IPS-18a (cell line): ENCODE data around the gene NAT14.

Experiments
- H3K27ac ChIP-seq: one replicate; pipeline ENCODE4 v1.5.1; 2013; ENCODE audit warnings: low read length
- H3K27me3 ChIP-seq: one replicate; pipeline ENCODE4 v1.6.1; 2013; ENCODE audit warnings: mild to moderate bottlenecking, low read length; ENCODE audit not compliant: control insufficient read depth, insufficient read depth
- H3K36me3 ChIP-seq: one replicate; pipeline ENCODE4 v1.6.1; 2013; ENCODE audit warnings: low read depth, low read length; ENCODE audit not compliant: control insufficient read depth
- H3K4me1 ChIP-seq: one replicate; pipeline ENCODE4 v1.6.1; 2013; ENCODE audit warnings: low read depth, low read length; ENCODE audit not compliant: control insufficient read depth
- H3K4me3 ChIP-seq: one replicate; pipeline ENCODE4 v1.5.1; 2013; ENCODE audit warnings: low read length
- H3K9ac ChIP-seq: one replicate; pipeline ENCODE4 v1.6.1; 2013; ENCODE audit warnings: mild to moderate bottlenecking, low read length, moderate library complexity
- H3K9me3 ChIP-seq: one replicate; pipeline ENCODE4 v1.6.1; 2013; ENCODE audit warnings: low read depth, low read length; ENCODE audit not compliant: control insufficient read depth

NAT14 gene

DNA sequence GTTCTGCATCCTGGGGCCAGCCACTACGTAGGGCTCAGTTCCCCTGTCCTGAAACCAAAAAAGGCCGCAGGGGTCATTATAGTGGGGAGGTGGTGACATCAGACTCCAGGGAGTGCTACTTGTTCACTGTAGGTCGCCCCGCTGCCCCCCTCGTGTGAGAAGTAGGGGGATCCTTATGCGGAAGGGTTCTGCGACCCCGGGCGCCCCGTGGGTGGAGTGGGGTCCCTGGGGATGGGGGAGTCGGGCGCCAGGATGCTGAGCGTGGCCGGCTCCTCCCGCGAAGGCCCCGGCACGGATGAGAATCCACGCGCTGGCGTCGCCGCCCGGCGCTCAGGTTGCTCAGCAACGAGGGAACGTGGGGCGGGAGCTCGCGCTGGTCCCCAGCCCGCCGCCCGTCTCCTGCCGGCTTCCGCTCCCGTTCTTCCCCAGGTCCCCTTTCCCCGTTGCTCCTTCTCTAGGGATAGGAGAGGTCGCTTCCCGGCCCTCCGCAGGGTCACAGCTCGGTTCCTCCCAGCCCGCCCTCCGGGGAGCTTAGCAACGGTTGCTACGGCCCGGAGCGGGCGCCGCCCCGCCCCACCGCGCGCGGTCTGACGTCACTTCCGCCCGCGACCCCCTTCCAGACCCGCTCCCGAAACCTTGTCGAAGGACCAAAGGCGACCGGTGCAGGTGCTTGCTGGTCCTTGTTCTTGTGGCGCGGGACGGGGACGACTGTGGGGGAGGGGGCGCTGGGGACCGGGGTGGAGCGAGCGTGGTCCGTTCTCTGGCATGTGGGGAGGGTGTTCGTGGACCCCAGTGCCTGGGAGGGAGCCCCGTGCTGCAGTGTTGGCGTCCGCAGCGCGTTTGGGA, at the start of gene NAT14:
Gene NAT14 (plus strand): TSS at position 596 of the 846 bp plus-strand sequence. CDS start 521 bp downstream, outside the sequence.
- Histone ChIP-seq H3K4me3 (peak within 1 kb of the TSS; percentile 77), H3K9me3 (no peaks in the 10 kb centered on the region), H3K4me1 (peaks cover 33% of the 10 kb centered on the region), H3K36me3 (no peaks in the 10 kb centered on the region), H3K27ac (peak within 1 kb of the TSS; percentile 30), H3K9ac (peak within 1 kb of the TSS; percentile 77), H3K27me3 (no peaks in the 10 kb centered on the region)

- H3K27ac ChIP-seq: no peak overlapping the region
- H3K9me3 ChIP-seq: no peaks in the 10 kb centered on the region
- H3K36me3 ChIP-seq: no peaks in the 10 kb centered on the region
- peaks cover 12% of the 10 kb centered on the region for H3K4me1 ChIP-seq
- no peak overlapping the region for H3K9ac ChIP-seq
- no peak overlapping the region for H3K4me3 ChIP-seq
- H3K27me3 ChIP-seq: peaks cover 40% of the 10 kb centered on the region
These were observed 48.1 kb upstream of the NAT14 start for GRCh38 chr19:55436847-55437246.

DNA sequence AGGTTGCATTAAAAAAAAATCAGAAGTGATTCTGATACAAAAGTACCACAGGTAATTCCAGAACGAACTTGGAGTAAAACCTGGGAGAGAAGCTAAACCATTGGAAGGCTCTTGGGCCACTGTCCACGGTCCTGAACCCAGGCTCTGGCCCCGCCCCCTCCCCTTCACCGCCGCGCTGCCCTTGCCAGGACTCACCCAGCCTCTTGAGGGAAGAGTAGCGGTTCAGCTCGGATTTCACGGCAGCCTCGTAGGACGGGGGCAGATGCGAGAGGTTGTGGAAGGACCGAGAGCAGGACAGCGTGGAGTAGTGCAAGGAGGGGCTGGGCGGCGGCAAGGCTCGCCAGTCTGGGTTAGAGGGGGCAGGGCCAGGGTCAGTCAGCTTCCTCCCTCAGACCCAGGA, 47.6 kb upstream of the NAT14 start:
- Histone ChIP-seq H3K27ac (no peak overlapping the region), H3K9ac (no peak overlapping the region), H3K4me1 (peaks cover 12% of the 10 kb centered on the region), H3K36me3 (no peaks in the 10 kb centered on the region), H3K27me3 (peaks cover 46% of the 10 kb centered on the region), H3K9me3 (no peaks in the 10 kb centered on the region), H3K4me3 (no peak overlapping the region)

GRCh38 chr19:55439052-55439451, 45.9 kb upstream of the NAT14 start:
- Histone ChIP-seq H3K27me3 (peaks cover 61% of the 10 kb centered on the region), H3K27ac (no peak overlapping the region), H3K9ac (no peak overlapping the region)

GRCh38 chr19:55440411-55441105, 44.4 kb upstream of the NAT14 start:
- Histone ChIP-seq H3K27ac (no peak overlapping the region), H3K4me1 (peaks cover 12% of the 10 kb centered on the region), H3K36me3 (no peaks in the 10 kb centered on the region), H3K4me3 (peak overlapping the region; percentile 63), H3K27me3 (peaks cover 76% of the 10 kb centered on the region), H3K9ac (no peak overlapping the region), H3K9me3 (no peaks in the 10 kb centered on the region)

More at GRCh38 chr19:55439052-55439451, 45.9 kb upstream of the NAT14 start:
- Histone ChIP-seq H3K9me3 (no peaks in the 10 kb centered on the region), H3K4me3 (no peak overlapping the region), H3K36me3 (no peaks in the 10 kb centered on the region), H3K4me1 (peaks cover 12% of the 10 kb centered on the region)

DNA sequence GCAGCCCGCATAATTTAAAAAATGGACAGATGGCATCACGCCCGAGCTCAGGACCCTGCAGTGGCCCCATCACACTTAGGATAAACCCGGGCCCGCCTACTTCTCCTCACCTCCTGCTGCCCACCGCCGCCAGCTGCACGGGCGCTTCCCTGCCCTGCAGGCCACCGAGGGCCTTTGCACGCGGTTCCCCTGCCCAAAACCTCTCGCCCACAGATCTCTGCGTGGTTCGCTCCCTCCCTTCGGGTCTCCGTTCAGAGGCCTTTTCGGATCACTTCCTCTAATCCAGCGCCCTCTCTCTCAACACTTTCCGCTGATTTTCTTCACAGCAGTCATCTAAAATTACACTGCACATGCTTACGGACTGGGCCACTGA, 43.7 kb upstream of the NAT14 start:
- Histone ChIP-seq H3K27ac (no peak overlapping the region), H3K9ac (no peak overlapping the region), H3K9me3 (no peaks in the 10 kb centered on the region), H3K36me3 (no peaks in the 10 kb centered on the region), H3K27me3 (peaks cover 83% of the 10 kb centered on the region), H3K4me1 (peaks cover 12% of the 10 kb centered on the region), H3K4me3 (peak overlapping the region; percentile 63)

DNA sequence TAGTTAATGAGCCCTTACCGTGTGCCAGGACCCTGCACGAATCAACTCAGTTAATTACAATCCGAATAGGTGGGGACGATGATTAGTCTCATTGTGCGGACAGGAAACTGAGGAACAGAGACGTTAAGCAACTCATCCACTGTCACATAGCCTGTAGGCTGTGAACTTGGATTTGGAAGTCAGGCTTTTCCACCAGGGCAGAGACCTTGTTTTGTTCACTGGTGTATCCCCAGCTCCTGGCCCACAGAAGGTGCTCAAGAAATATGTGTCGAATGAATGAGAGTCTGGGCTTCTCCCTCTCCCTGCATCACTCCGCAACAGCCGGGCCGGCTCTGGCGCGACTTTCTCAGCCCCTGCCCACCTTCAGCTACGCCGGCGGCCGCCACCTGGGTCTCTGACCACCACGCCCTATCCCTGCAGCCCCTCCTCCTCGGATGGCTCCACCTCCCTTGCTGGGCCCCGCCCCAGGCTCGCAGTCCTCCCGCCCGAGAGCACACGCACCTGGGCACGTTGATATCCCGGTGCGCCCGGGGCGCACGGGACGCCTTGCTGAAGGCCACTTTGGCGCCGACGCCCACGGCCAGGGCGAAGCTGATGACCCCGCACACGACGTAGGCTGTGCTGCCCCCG, 43.2 kb upstream of the NAT14 start:
- Histone ChIP-seq H3K9me3 (no peaks in the 10 kb centered on the region), H3K4me1 (peaks cover 12% of the 10 kb centered on the region), H3K4me3 (peak overlapping the region; percentile 63), H3K36me3 (no peaks in the 10 kb centered on the region), H3K27ac (no peak overlapping the region), H3K9ac (no peak overlapping the region), H3K27me3 (peaks cover 88% of the 10 kb centered on the region)

GRCh38 chr19:55442372-55442961, 42.5 kb upstream of the NAT14 start:
- no peak overlapping the region for H3K4me3 ChIP-seq
- peaks cover 12% of the 10 kb centered on the region for H3K4me1 ChIP-seq
- no peak overlapping the region for H3K9ac ChIP-seq
- peaks cover 95% of the 10 kb centered on the region for H3K27me3 ChIP-seq
- H3K36me3 ChIP-seq: no peaks in the 10 kb centered on the region
- no peaks in the 10 kb centered on the region for H3K9me3 ChIP-seq
- no peak overlapping the region for H3K27ac ChIP-seq

DNA sequence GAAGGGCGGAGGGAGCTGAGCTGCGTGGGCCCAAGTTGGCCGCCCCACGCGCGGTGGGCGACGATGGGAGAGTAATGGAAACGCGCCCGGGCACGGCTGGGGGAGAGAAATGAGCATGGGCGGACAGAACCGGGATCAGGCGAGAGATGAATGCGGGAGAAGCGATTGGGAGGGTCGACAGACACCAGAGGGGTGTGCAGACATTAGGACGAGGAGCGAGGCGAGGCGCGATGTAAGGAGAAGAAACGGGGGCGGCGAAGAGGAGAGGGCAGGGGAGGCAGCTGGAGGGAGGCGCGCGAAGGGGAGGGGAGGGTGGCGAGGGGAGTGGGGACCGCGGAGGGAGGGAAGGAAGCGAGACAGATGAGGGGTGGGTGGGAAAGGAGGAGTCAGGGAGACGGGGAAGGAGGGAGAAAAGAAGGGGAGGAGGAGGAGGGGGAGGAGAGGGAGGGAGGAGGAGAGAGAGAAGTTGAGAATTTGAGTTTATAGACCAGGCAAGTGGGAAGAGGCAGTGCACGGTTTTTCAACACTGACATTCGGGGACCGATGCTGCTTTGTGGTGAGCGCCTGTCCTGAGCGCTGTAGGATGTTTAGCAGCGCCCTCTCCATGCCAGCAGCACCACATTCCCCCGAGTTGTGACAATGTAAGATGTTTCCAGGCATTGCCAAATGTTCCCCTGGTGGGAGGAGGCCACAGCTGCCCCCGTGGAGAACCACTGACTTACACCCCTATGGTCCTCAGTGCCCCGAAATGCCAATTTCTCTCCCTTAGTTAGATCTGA, 41.8 kb upstream of the NAT14 start, which contains the start of gene SHISA7:
Gene SHISA7 (minus strand): TSS at position 256 of the 779 bp plus-strand sequence. CDS start 437 bp downstream, outside the sequence.
- peaks cover 12% of the 10 kb centered on the region for H3K4me1 ChIP-seq

DNA sequence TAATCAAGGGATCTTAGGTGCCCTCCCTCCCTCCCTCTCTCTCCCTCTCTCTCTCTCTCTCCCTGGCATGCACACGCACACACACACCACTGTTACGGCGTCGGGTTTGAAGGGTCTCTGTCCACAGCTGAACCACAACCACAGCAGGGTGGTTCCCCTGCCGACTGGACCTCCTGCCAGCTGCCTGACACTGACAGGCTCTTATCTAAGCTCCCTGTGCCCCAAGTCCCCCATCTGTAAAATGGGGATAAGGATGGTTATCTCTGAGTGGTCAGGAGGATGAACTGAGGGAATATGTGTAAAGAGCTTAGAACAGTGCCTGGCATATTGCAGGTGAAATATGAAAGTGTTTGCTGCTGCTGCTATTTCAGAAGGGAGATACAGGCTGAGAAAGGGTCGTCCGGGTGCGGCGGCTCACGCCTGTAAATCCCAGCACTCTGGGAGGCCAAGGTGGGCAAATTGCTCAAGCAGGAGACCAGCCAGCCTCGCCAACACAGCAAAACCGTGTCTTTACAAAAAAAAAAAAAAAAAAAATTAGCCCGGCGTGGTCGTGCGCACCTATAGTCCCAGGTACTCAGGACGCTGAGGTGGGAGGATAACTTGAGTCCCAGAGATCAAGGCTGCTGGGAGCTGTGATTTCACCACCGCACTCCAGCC, 41.0 kb upstream of the NAT14 start:
- Histone ChIP-seq H3K9me3 (no peaks in the 10 kb centered on the region), H3K27ac (no peak overlapping the region), H3K4me3 (no peak overlapping the region), H3K9ac (no peak overlapping the region), H3K27me3 (peaks cover 98% of the 10 kb centered on the region), H3K4me1 (peaks cover 12% of the 10 kb centered on the region), H3K36me3 (no peaks in the 10 kb centered on the region)

More for the DNA sequence above, 41.8 kb upstream of the NAT14 start, which contains the start of gene SHISA7:
- peak within 1 kb of the TSS; percentile 24 for H3K4me3 ChIP-seq
- peaks cover 98% of the 10 kb centered on the region for H3K27me3 ChIP-seq
- H3K27ac ChIP-seq: no peak within 1 kb of the TSS
- H3K9ac ChIP-seq: no peak within 1 kb of the TSS
- no peaks in the 10 kb centered on the region for H3K9me3 ChIP-seq
- H3K36me3 ChIP-seq: no peaks in the 10 kb centered on the region
